Suprapubic skin (tissue), 4 donors: ENCODE results near the gene STARD9.
"Not testable (repeated sequence)": the region's sequence is repeated elsewhere in the genome, so short reads cannot be mapped to it uniquely, and the experiment has no call there.

Source experiments
- CTCF ChIP-seq, 2 donors: fragments of 200-600 bp in 1 of 2; fragments of 450-650 bp in 1 of 2; sonication (generic) in 1 of 2; IDR thresholded peaks; one replicate each; pipeline ENCODE4 v1.5.1; 2016 to 2019; ENCODE audit warnings: antibody characterized with exemption in 2 of 2, mild to moderate bottlenecking in 1 of 2, moderate library complexity in 1 of 2
- EP300 ChIP-seq: sonication (generic); formaldehyde crosslinking; IDR thresholded peaks from one replicate; pipeline ENCODE4 v1.6.1; 2017; ENCODE audit warnings: antibody characterized with exemption
- POLR2A ChIP-seq, 2 donors: fragments of 450-650 bp; IDR thresholded peaks; one replicate each; pipeline ENCODE4 v1.6.1; 2017; ENCODE audit warnings: antibody characterized with exemption in 2 of 2, mild to moderate bottlenecking in 2 of 2, moderate library complexity in 2 of 2
- POLR2AphosphoS5 ChIP-seq, 3 donors: sonication (generic); formaldehyde crosslinking; IDR thresholded peaks; one replicate each; pipeline ENCODE4 v1.6.1; 2017; ENCODE audit warnings: antibody characterized with exemption in 3 of 3

- TF ChIP-seq CTCF (IDR thresholded peaks at IDR 0.05); EP300; POLR2A (IDR thresholded peaks at IDR 0.05); POLR2AphosphoS5 (IDR thresholded peaks at IDR 0.05): not testable (repeated sequence)
These were observed 190.7 kb downstream of the STARD9 start for GRCh38 chr15:42766109-42766508.
